Endothelial cell of umbilical vein (primary cell): ENCODE measurements around the gene GALNT14.

Experiments used
- CTCF ChIP-seq, 2 donors: IDR thresholded peaks; 1 replicate in 1 of 2; 2 replicates in 1 of 2; pipeline ENCODE4 v1.5.1; 2011; ENCODE audit warnings: low read length in 2 of 2, mild to moderate bottlenecking in 2 of 2, moderate library complexity in 2 of 2, control low read depth in 1 of 2, inconsistent platforms in 1 of 2, low read depth in 1 of 2; ENCODE audit not compliant: insufficient read depth in 1 of 2; ENCODE audit errors: extremely low read depth in 1 of 2
- EZH2 ChIP-seq: IDR thresholded peaks from 2 replicates; pipeline ENCODE4 v1.6.1; 2012; ENCODE audit warnings: borderline replicate concordance, low read depth, mild to moderate bottlenecking, moderate library complexity, low read length, inconsistent platforms; ENCODE audit not compliant: severe bottlenecking
- FOS ChIP-seq: IDR thresholded peaks from 2 replicates; pipeline ENCODE4 v1.6.1; 2011; ENCODE audit warnings: mild to moderate bottlenecking, low read length, moderate library complexity, borderline replicate concordance; ENCODE audit not compliant: insufficient read depth
- GATA2 ChIP-seq: IDR thresholded peaks from 2 replicates; pipeline ENCODE4 v1.7.0; 2011; ENCODE audit warnings: low read depth, mild to moderate bottlenecking, moderate library complexity, mixed read lengths, low read length; ENCODE audit not compliant: insufficient read length, insufficient read depth
- JUN ChIP-seq: IDR thresholded peaks from 2 replicates; pipeline ENCODE4 v1.6.1; 2011; ENCODE audit warnings: borderline replicate concordance, low read depth; ENCODE audit not compliant: insufficient read length, insufficient read depth
- MAX ChIP-seq: IDR thresholded peaks from 2 replicates; pipeline ENCODE4 v1.6.1; 2011; ENCODE audit not compliant: insufficient read depth, insufficient read length
- MYC ChIP-seq: IDR thresholded peaks from one replicate; pipeline ENCODE4 v1.6.1; 2011; ENCODE audit warnings: mild to moderate bottlenecking, low read depth, low read length
- POLR2A ChIP-seq: IDR thresholded peaks from 2 replicates; pipeline ENCODE4 v1.6.1; 2012; ENCODE audit warnings: low read depth, mild to moderate bottlenecking, control low read depth, low read length
- POLR2AphosphoS5 ChIP-seq: IDR thresholded peaks from 2 replicates; pipeline ENCODE4 v1.6.1; 2012; ENCODE audit warnings: low read depth, mild to moderate bottlenecking, control low read depth, low read length, moderate library complexity; ENCODE audit not compliant: insufficient read depth

GRCh38 chr2:31011587-31011986 is 126.7 kb downstream of the GALNT14 start:
- no peak for TF ChIP-seq POLR2A
- TF ChIP-seq EZH2: no peak
- no peak for TF ChIP-seq CTCF (IDR thresholded peaks at IDR 0.05; ENCODE audit: extremely low read depth in 1 of 2, insufficient read depth in 1 of 2, low read depth in 1 of 2, low read length in 2 of 2)
- no peak for TF ChIP-seq MYC
- TF ChIP-seq POLR2AphosphoS5: no peak
- TF ChIP-seq GATA2: no peak
- no peak for TF ChIP-seq FOS
- no peak for TF ChIP-seq JUN
- TF ChIP-seq MAX: no peak
